HG02870 (cell line): ENCODE measurements around the gene GLYR1.

ENCODE experiments used
- ATAC-seq: cut with Tn5 transposase; IDR thresholded peaks from one replicate; pipeline ENCODE4 v1.9.1; 2021; ENCODE audit warnings: mild to moderate bottlenecking, moderate library complexity; ENCODE audit not compliant: unreplicated experiment

The GLYR1 gene

GRCh38 chr16:4852221-4852872 lies 5.3 kb upstream of the GLYR1 start:
- no peak for ATAC-seq

DNA sequence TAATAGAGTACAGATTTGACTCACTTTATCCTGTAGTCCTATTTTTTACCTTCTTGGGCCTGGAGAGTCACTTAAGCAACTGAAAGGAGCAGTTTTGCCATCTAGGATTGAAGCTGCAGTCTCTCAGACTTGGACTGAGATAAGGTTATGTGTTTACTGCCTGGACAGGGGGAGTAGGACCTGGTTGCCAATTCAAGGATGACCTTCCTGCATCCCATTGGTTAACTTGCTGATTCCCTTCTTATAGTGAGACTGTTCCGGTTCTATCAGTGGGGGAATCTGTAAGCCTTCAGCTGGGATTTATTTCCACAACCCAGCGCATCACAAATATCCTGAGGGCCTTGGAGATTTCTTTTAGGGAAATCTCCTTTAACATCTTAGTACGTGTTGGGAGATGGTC lies 3.1 kb upstream of the GLYR1 start:
- no peak for ATAC-seq

GRCh38 chr16:4847774-4848587 lies 893 bp upstream of the GLYR1 start:
- ATAC-seq = peak; percentile 21

- ATAC-seq = peak; percentile 27
Measured at GRCh38 chr16:4846503-4846900, 586 bp downstream of the GLYR1 start.

DNA sequence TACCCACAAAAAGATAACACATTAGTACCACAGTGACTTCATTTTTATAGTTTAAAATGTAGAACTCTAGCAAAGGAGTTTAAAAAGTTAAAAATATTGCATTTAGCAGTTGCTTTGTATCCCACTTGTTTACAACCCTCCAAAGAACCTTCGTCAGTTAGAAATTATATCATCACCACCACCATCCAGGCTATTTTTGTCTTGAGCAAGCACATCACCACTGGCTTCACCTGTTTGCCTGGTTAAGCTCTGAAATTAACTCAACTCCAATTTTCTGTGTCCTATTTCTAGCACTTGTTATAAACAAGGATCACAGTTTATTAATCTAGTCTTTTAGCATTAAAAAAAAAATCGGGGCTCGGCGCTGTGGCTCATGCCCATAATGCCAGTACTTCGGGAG lies 6.1 kb downstream of the GLYR1 start:
- ATAC-seq = no peak

- ATAC-seq = no peak
Measured at GRCh38 chr16:4839942-4840341, 7.1 kb downstream of the GLYR1 start.

DNA sequence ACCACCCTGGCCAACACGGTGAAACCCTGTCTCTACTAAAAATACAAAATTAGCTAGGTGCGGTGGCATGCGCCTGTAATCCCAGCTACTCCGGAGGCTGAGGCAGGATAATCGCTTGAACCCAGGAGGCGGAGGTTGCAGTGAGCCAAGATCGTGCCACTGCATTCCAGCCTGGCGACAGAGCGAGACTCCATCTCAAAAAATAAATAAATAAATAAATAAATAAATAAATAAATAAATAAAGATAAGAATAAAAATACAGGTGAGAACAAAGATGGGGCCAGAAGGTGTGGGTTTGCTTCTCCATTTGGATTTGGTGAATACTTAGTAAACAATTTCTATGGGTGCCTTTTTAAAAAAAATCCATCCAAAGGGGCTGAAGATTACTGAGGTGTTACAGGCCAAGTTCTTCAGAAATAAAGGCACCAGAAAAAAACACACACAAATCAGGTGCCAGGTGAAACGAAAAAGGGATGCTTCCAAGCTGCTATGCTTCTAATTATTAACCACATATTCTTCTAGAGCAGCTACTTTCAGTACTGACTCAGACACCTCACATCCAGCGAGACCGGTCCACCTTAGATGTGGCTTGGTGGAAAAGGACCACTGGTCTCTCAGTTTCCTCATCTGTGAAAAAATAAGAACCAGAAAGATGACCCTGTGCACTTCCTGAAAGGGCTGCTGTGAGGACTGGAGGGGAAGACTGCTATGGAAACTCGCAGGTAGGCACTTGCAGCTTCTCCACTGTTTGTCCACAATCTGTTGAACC lies 9.2 kb downstream of the GLYR1 start:
- no peak for ATAC-seq

DNA sequence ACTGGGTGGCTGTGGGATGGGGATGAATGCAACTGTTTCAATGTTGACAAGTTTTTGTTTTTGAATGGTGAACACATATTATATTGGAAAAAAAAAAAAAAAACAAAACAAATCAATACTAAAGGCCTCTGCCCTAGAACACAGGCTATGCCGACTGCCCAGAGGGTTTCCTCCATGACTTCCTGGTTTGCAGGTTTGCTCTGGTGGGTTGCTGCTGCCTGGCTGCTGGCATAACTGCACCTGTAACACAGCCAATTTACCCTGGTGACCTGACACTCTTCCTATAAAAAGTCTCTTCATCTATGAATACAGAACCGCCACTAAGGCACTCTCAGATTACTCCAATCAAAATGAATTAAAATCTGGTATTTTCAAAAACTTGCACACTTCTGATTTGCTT lies 10.4 kb downstream of the GLYR1 start:
- no peak for ATAC-seq

GRCh38 chr16:4833584-4833983 lies 13.5 kb downstream of the GLYR1 start:
- ATAC-seq = no peak

DNA sequence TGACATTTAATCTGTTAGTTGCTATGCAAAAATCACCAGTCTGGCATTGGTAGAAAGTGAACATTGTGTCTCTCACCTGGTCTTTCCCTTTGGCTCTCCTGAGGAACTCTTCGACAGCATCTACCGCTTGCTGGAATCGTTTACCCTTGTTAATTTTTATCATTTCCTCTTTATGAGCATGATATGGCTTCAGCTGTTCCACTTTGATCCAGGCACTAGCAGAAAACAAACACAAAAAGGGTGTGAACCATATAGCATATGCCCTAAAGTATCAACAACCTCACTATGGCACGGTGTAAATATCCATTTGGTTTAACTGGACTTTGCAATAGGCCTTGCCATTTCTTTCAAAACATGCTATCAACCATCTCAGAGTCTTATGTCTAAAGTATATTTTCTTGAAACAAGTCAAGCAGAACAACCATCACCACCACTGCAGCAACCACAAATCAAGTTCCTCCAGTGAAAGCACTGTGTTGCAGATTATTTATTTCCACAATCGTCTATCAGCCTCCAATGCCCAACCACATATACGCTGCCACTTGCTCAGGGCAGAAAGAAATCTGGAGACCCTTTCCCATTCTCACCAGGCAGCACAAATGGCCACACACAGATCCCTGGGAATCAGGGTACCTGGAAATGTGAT lies 14.3 kb downstream of the GLYR1 start:
- no peak for ATAC-seq

DNA sequence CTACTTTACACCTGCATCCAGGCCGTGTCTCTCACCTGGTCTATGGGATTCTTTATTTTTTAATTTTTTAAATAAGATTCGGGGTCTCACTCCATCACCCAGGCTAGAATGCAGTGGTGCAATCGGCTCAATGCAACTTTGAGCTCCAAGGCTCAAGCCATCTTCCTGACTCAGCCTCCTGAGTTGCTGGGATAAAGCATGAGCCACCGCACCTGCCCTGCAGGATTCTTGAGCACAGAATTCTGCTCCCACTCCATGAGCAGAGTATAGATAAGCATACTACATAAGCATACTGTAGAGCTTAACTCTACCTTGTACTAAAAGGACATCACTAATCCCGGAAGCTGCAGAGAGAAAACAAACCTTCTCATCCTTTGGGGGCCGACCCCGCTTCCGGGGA lies 15.5 kb downstream of the GLYR1 start:
- no peak for ATAC-seq

- no peak for ATAC-seq
Measured at GRCh38 chr16:4830408-4830807, 16.7 kb downstream of the GLYR1 start.

DNA sequence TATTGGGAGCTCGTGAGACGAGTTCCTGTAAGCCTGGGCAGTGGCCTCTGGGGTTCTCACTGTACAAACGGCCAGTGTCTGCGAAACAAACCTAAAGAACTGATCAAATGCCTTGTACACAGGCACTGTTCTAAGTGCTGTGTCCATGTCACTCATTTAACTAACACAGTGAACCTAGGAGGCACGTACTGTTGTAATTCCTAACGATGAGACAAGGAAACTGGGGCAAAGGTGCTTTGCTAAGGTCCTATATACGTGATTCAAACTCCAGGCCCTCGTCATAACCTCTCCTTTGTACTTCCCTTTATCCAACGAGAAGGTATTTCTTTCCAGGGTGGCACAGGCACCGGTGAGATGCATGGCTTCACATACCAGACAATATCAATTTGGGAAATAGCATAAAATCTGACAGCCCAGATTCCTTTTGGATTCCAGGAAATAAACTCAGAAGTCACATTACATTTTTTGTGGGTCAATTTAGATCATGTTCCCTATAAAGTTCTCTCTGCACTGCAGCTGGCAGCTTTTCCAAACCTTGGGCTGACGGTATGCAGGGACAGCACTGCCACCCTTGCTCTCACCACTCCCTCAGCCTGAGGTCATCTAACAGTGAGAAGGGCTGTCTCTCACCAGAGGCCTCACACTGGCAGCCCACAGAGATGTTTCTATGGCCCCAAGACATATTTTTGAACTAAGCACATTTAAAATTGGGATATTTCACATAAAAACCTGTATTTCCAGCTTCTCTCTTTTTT lies 18.3 kb downstream of the GLYR1 start:
- no peak for ATAC-seq

- ATAC-seq = no peak
Measured at GRCh38 chr16:4826980-4827379, 20.1 kb downstream of the GLYR1 start.

GRCh38 chr16:4826526-4826925 lies 20.6 kb downstream of the GLYR1 start:
- no peak for ATAC-seq

DNA sequence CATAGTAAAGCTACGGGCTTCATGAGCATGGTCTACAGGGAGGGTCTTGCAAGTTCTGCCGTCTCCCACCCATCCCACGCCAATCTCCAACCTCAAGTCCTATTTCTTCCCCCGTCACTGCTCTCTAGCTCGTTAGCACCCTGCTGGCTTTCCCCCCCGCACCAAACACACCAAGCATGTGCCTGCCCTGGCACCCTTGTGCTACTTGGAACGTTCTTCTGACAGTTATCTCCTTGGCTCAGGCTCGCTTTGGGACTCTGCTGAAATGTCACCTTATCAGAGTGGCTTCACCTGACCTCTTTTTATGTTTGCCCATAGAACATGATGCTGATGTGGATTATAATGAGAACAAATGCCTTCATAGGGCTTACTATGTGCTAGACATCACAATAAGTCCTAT lies 21.9 kb downstream of the GLYR1 start:
- no peak for ATAC-seq

GRCh38 chr16:4820652-4821051 lies 26.4 kb downstream of the GLYR1 start:
- ATAC-seq = no peak

DNA sequence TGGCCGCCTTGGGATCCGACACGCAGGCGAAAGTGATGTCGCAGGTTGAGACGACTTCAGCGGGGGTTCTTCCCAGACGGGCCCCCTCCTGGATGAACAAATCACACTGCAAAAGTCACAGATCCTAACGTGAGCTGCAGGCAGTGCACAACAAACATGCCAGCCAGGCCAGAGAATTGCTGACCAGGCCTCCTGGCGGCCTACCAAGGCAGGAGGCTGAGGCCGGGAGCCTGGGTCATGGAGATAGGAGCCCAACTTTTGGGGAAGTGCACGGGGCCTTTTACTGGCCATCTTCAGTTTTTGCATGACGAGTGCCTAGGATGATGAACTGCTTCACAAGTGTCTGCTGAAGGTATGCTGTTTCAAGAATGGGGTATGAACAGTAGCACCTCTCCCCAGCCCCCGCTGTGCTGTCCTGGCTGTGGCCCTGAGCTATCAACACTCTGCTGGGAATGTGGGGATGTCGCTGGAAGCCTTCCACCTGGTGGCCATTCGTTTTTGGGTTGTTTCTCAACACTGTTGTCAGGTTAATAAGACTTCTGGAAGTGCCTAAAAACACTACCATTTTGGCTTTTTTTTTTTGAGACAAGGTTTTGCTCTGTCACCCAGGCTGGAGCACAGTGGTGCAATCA lies 32.4 kb downstream of the GLYR1 start:
- no peak for ATAC-seq

- no peak for ATAC-seq
Measured at GRCh38 chr16:4814046-4814445, 33.0 kb downstream of the GLYR1 start.
